AG09309 (cell line): ENCODE results near the gene FSTL1.

Experiments used
- DNase-seq: peaks from one replicate; pipeline ENCODE4 v3.0.0-alpha.2; 2010; ENCODE audit warnings: low read depth
- H3K4me3 ChIP-seq: 2 replicates; pipeline ENCODE4 v1.5.1; 2011; ENCODE audit warnings: mild to moderate bottlenecking, low read depth, low read length, moderate library complexity; ENCODE audit not compliant: control insufficient read depth
- TF ChIP-seq, protein P1 (sequence below): IDR thresholded peaks from 2 replicates; pipeline ENCODE4 v1.5.1; 2011; ENCODE audit warnings: mild to moderate bottlenecking, low read depth, low read length, inconsistent platforms; ENCODE audit not compliant: insufficient read depth, control insufficient read depth; ENCODE audit errors: missing control alignments

The FSTL1 gene

DNA sequence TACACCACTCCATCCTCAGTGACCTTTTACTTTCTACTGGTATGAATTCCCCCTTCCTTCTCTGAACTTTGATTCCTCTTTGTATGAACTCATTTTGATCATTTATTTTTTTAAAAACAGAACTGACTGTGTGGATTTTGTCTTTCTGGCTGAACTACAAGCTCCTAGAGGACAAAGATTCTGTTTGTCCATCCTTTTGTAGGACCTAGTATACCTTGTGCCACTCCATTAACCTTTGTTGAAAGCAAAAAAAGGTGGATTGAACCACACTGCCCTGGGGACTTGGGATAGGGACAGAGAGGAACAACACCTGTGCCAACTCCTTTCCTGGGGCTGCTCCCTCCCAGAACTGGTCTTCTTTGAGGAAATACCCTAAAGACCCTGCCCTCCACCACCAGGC is 23.6 kb downstream of the FSTL1 start:
- no peak overlapping the region for H3K4me3 ChIP-seq
- TF ChIP-seq, protein P1, sequence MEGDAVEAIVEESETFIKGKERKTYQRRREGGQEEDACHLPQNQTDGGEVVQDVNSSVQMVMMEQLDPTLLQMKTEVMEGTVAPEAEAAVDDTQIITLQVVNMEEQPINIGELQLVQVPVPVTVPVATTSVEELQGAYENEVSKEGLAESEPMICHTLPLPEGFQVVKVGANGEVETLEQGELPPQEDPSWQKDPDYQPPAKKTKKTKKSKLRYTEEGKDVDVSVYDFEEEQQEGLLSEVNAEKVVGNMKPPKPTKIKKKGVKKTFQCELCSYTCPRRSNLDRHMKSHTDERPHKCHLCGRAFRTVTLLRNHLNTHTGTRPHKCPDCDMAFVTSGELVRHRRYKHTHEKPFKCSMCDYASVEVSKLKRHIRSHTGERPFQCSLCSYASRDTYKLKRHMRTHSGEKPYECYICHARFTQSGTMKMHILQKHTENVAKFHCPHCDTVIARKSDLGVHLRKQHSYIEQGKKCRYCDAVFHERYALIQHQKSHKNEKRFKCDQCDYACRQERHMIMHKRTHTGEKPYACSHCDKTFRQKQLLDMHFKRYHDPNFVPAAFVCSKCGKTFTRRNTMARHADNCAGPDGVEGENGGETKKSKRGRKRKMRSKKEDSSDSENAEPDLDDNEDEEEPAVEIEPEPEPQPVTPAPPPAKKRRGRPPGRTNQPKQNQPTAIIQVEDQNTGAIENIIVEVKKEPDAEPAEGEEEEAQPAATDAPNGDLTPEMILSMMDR, result no peak
- no peak for DNase-seq

DNA sequence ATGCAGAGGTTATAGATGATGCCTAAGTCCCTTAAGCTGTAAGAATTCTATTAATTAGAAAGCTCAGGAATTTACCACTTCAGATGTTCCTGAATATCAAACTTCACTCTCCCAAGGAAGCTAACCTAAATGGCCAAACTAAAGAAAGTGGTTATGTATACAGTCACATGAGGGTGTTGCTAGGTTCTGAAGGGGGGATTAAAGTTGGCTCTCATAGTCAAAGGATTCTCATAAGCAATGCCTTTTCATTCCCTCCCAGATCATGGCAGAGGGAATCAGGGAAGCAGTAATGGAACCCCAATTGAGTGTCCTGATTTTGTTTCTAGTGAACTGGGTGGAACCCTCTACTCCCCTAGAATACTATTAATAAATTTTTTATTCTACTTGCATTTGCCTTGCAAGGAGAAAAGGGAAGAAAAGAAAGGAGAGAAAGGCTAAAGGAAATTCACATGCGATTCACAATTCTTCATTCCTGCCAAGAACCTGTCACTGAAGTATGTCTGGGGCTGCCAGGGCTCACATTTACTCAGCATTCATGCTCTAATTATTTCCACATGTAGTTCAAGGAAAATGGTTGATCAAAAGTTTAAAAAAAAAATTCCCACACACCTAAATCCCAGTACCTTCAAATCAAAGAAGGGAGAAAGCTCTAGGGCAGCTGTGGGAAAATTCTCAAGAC is 25.1 kb downstream of the FSTL1 start:
- peak; percentile 87 for DNase-seq
- TF ChIP-seq, protein P1, result no peak
- no peak overlapping the region for H3K4me3 ChIP-seq

DNA sequence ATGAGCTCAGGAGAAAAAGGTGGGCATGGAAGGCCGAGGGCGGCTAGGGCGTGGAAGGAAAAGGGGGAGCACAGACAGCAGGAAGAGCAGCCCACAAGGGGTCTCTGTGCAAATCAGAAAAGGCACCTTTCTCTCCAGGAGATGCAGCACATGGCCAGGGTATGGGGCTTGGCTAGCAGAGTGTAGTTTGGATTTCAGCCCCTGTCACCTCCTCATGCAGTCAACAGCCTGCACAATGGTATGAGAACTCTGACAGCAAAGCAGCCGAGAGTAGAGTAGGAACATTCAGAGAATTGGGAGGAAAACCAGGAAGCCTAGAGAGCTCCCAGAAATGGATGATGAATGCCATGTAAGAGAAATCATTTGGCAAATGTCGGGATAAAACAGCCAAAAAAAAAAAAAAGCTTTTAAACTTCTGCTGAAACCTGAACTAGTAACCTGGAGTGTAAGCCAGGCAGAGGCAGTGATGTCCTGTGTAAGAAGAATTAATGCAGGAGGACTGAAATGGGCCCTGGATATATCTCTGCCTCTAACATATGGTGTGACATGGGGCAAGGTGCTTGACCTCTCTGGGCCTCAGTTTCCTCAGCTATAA is 25.7 kb downstream of the FSTL1 start:
- TF ChIP-seq, protein P1, result no peak
- no peak overlapping the region for H3K4me3 ChIP-seq

DNA sequence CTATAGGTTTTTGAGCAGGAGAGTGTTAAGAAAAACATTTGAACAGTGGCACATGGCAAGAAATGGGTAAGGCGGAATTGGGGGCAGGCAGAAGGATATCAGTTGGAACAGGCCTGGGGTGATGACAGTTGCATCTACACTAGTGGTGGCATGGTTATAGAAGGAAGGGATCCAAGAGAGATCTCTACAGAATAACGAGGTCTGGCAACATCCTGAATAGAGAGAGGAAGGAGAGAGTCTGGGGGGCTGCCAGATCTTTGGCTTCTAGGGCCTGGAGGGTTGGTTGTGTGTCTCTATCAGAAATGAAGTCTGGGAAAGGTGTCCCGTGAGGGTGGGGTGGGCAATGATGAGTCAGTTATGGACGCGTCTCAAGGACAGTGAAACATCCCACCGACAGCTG is 26.3 kb downstream of the FSTL1 start:
- DNase-seq, result no peak
- no peak overlapping the region for H3K4me3 ChIP-seq
- TF ChIP-seq, protein P1, result no peak

More for the DNA sequence above, 25.7 kb downstream of the FSTL1 start:
- no peak for DNase-seq

DNA sequence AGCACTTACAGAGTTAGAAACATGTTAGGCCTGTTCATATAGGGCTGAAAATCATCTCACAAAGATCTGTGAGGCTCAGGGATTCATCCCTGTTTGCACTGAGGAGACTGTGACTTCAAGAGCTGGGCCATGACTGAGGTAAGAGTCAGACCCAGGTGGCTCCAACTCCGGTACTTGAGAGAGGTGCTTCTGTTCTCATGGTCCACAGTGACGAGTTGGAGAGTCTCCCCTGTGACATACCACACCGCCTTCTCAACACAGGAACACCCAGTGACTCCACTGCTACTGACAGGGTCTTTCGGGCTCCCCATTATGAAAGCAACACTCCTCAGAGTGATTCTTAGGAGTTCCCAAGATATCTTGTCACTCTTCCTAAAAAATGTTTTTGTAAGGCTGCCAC is 27.4 kb downstream of the FSTL1 start:
- TF ChIP-seq, protein P1, result no peak
- H3K4me3 ChIP-seq, result no peak overlapping the region
- DNase-seq, result no peak

DNA sequence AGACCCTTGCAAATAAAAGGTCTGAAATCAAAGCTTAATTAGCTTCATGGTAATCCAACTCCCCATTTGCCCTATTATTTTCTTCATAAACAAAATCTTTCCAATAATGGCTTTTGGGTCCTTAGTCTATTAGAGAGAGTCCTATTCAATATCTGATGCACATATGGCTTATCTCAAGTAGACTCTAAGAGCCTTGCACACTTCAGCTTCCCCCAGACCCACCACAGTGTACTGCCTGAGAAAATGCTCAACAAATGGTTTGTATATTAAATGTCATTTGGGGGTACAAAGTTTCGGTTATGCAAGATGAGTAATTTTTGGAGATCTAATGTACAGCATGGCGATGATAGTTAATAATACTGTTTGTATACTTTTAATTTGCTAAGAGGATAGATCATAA is 28.9 kb downstream of the FSTL1 start:
- no peak overlapping the region for H3K4me3 ChIP-seq
- TF ChIP-seq, protein P1, result no peak

DNA sequence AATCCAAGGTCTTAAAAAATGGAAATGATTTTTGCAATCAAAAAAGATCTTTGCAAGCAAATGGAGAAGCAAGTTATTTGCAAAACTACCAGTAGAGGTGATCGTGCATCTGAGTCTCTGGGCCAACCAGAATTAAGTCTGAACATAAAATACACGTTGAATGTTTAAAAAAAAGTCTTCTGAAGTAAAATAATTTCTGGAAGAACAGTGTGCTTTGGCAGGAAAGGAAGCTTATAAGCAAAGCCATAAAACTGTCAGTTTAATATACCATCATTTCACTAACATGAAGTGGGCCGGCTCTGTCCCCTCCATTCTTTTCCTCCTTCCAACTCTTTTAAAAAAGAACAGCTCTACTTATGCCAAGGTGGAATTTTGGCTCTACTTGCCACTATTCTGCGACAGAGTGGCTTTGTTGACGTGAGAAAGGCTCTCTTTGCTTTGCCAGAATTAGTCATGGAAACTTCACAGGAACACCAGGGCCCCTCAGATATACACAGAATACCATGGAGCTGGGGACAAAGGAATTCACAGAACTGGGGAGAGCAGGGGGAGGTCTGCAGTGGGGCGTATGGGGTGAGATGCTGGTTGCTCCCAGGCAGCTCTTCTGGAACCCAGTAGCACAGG is 29.8 kb downstream of the FSTL1 start:
- DNase-seq, result no peak
- TF ChIP-seq, protein P1, result peak; percentile 30
- H3K4me3 ChIP-seq, result no peak overlapping the region

More for the DNA sequence above, 28.9 kb downstream of the FSTL1 start:
- no peak for DNase-seq
